ENCODE results near the gene C1orf174. TPM values are rescaled to one million over a fixed set of nuclear protein-coding genes. Genes with fewer than 3 reads are reported as not detected.

The C1orf174 gene
- total RNA-seq, 2 experiments from 2014 or later, result 16.8 to 18.5 TPM

- POLR2A ChIA-PET, result no interaction called here
These were observed 48.0 kb downstream of the C1orf174 start for GRCh38 chr1:3852091-3852490.

GRCh38 chr1:3851292-3851691 is 48.8 kb downstream of the C1orf174 start:
- Histone ChIP-seq H3K36me3 (ENCODE audit: insufficient read depth, low read length) (peaks cover 42% of the 10 kb centered on the region), H3K27me3 (ENCODE audit: control insufficient read depth in 1 of 2, insufficient read depth in 2 of 2, low read length in 2 of 2) (no peaks in the 10 kb centered on the region), H3K4me3 (ENCODE audit: low read length) (no peak overlapping the region), H3K9me3 (ENCODE audit: control insufficient read depth in 1 of 2, insufficient read depth in 1 of 2, low read length in 2 of 2) (no peaks in the 10 kb centered on the region), H3K27ac (ENCODE audit: low read depth in 1 of 2, low read length in 2 of 2) (no peak overlapping the region), H3K4me1 (ENCODE audit: insufficient read depth, low read length) (peaks cover 13% of the 10 kb centered on the region)
- Mint-ChIP-seq H3K4me1 (ENCODE audit: low read depth) (peaks cover 27% of the 10 kb centered on the region), H3K9me3 (no peaks in the 10 kb centered on the region), H3K27me3 (no peaks in the 10 kb centered on the region), H3K27ac (no peak overlapping the region), H3K36me3 (ENCODE audit: low read depth) (peaks cover 58% of the 10 kb centered on the region), H3K4me3 (no peak overlapping the region)
- ChIA-PET CTCF (no interaction called here), POLR2A (no interaction called here)
- TF ChIP-seq CTCF (IDR thresholded peaks at IDR 0.05), result no peak
- DNase-seq (no peak), ATAC-seq (ENCODE audit: poor library complexity) (no peak)
- intact Hi-C loops (cut with DNase I, micrococcal nuclease), result no loop called here

More at GRCh38 chr1:3852091-3852490, 48.0 kb downstream of the C1orf174 start:
- TF ChIP-seq CTCF (IDR thresholded peaks at IDR 0.05), result no peak
- intact Hi-C loops (cut with DNase I, micrococcal nuclease), result no loop called here
- no peak for ATAC-seq (ENCODE audit: poor library complexity)
- CTCF ChIA-PET, result no interaction called here
- Mint-ChIP-seq H3K36me3 (ENCODE audit: low read depth) (peaks cover 52% of the 10 kb centered on the region), H3K27me3 (no peaks in the 10 kb centered on the region), H3K4me3 (no peak overlapping the region), H3K9me3 (no peaks in the 10 kb centered on the region), H3K27ac (no peak overlapping the region), H3K4me1 (ENCODE audit: low read depth) (peaks cover 30% of the 10 kb centered on the region)
- no peak overlapping the region for H3K27ac ChIP-seq (ENCODE audit: low read depth in 1 of 2, low read length in 2 of 2)
- no peak for DNase-seq
- H3K9me3 ChIP-seq (ENCODE audit: control insufficient read depth in 1 of 2, insufficient read depth in 1 of 2, low read length in 2 of 2), result no peaks in the 10 kb centered on the region
- peaks cover 34% of the 10 kb centered on the region for H3K36me3 ChIP-seq (ENCODE audit: insufficient read depth, low read length)
- peaks cover 15% of the 10 kb centered on the region for H3K4me1 ChIP-seq (ENCODE audit: insufficient read depth, low read length)
- no peaks in the 10 kb centered on the region for H3K27me3 ChIP-seq (ENCODE audit: control insufficient read depth in 1 of 2, insufficient read depth in 2 of 2, low read length in 2 of 2)
- no peak overlapping the region for H3K4me3 ChIP-seq (ENCODE audit: low read length)

GRCh38 chr1:3850857-3851256 is 49.2 kb downstream of the C1orf174 start:
- Histone ChIP-seq H3K4me3 (ENCODE audit: low read length) (no peak overlapping the region), H3K27me3 (ENCODE audit: control insufficient read depth in 1 of 2, insufficient read depth in 2 of 2, low read length in 2 of 2) (no peaks in the 10 kb centered on the region), H3K27ac (ENCODE audit: low read depth in 1 of 2, low read length in 2 of 2) (no peak overlapping the region), H3K9me3 (ENCODE audit: control insufficient read depth in 1 of 2, insufficient read depth in 1 of 2, low read length in 2 of 2) (no peaks in the 10 kb centered on the region), H3K36me3 (ENCODE audit: insufficient read depth, low read length) (peaks cover 42% of the 10 kb centered on the region), H3K4me1 (ENCODE audit: insufficient read depth, low read length) (peaks cover 8% of the 10 kb centered on the region)
- H3K4me3 Mint-ChIP-seq, result no peak overlapping the region
- intact Hi-C loops (cut with DNase I, micrococcal nuclease), result no loop called here
- no peaks in the 10 kb centered on the region for H3K27me3 Mint-ChIP-seq
- H3K27ac Mint-ChIP-seq, result no peak overlapping the region
- CTCF ChIA-PET, result no interaction called here
- no peak for DNase-seq
- POLR2A ChIA-PET, result no interaction called here
- H3K9me3 Mint-ChIP-seq, result no peaks in the 10 kb centered on the region
- ATAC-seq (ENCODE audit: poor library complexity), result no peak
- TF ChIP-seq CTCF (IDR thresholded peaks at IDR 0.05), result no peak
- peaks cover 58% of the 10 kb centered on the region for H3K36me3 Mint-ChIP-seq (ENCODE audit: low read depth)
- H3K4me1 Mint-ChIP-seq (ENCODE audit: low read depth), result peaks cover 23% of the 10 kb centered on the region
